Thyroid gland (tissue), 4 donors: Measurements from ENCODE around the gene HOXB9. TPM values are rescaled to one million over a fixed set of nuclear protein-coding genes. Genes with fewer than 3 reads are reported as not detected.

ENCODE experiments used
- DNase-seq, 2 donors: peaks; one replicate each; pipeline ENCODE4 v3.0.0-alpha.2; 2019
- H3K27ac ChIP-seq, 3 donors: fragments of 200-600 bp; sonication (generic); 1 replicate in 2 of 3; 2 replicates in 1 of 3; pipeline ENCODE4 v1.5.1; 2016 to 2019; ENCODE audit warnings: mild to moderate bottlenecking in 1 of 3, moderate library complexity in 1 of 3
- H3K27me3 ChIP-seq: fragments of 200-600 bp; sonication (generic); one replicate; pipeline ENCODE4 v1.5.1; 2019
- H3K36me3 ChIP-seq, 2 donors: fragments of 200-600 bp; sonication (generic); one replicate each; pipeline ENCODE4 v1.5.1; 2016 to 2019
- H3K4me1 ChIP-seq, 2 donors: fragments of 200-600 bp; sonication (generic); one replicate each; pipeline ENCODE4 v1.5.1; 2017 to 2019
- H3K4me3 ChIP-seq, 3 donors: fragments of 200-600 bp; sonication (generic); replicated peaks in 1 of 3; 1 replicate in 2 of 3; 2 replicates in 1 of 3; pipeline ENCODE4 v1.5.1; 2016; ENCODE audit warnings: mild to moderate bottlenecking in 1 of 3
- H3K9me3 ChIP-seq: fragments of 200-600 bp; sonication (generic); one replicate; pipeline ENCODE4 v1.5.1; 2017
- POLR2A ChIP-seq, 2 donors: fragments of 450-650 bp; IDR thresholded peaks; one replicate each; pipeline ENCODE4 v1.6.1; 2017; ENCODE audit warnings: antibody characterized with exemption in 2 of 2, mild to moderate bottlenecking in 2 of 2, moderate library complexity in 1 of 2
- WGBS, 2 donors: methylation state at CpG; one replicate each; pipeline ENCODE4 v1.1.5; 2017; 5-methylcytosine and 5-hydroxymethylcytosine counted together
- intact Hi-C: fragments of 100-400 bp; cut with DNase I; formaldehyde crosslinking; loops from one replicate; pipeline ENCODE4 v1.15.1; 2023
- total RNA-seq, 4 donors: library from RNA; depleted of rRNA; stranded (reverse); fragments of >200 nt; gene quantifications; one replicate each; pipeline ENCODE4 v1.2.3, GENCODE V29; 2016
- TF ChIP-seq, protein P1 (sequence below), 6 experiments: fragments of 200-600 bp in 3 of 6; fragments of 450-650 bp in 3 of 6; sonication (generic) in 3 of 6; IDR thresholded peaks; one replicate each; pipeline ENCODE4 v1.5.1; 2016 to 2019; ENCODE audit warnings: antibody characterized with exemption in 6 of 6, mild to moderate bottlenecking in 2 of 6, inconsistent platforms in 1 of 6, moderate library complexity in 1 of 6

The HOXB9 gene
- total RNA-seq, 4 donors from 2014 or later = not detected

DNA sequence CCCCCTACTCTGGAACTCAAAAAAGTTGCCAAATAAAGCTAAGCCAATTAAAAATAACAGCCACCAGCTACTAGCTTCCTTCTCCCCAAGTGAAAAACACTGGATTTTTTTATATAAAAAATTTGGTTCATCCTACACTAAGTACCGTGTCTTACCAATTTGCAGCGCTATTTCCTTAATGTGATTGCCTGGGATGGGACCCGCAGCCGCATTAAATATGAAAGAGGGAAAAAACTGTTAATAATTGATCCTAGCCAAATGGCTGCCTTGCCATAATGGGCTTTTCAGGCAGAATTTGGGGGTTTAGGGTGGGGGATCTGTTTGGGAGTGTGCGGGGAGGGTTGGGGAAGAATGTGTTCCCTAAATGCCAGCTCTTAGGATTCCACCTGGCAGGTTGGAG, 2.0 kb downstream of the HOXB9 start:
- DNase-seq = no peak
- H3K36me3 ChIP-seq = no peaks in the 10 kb centered on the region
- H3K4me1 ChIP-seq = peaks cover 10 to 20% of the 10 kb centered on the region in 2 donors
- H3K27ac ChIP-seq = no peak overlapping the region
- peaks cover 77% of the 10 kb centered on the region for H3K27me3 ChIP-seq
- H3K4me3 ChIP-seq = no peak overlapping the region
- 17 to 25% methylated on average over 5 of the region's 5 CpGs for WGBS, 2 donors
- intact Hi-C loops = no loop called here
- TF ChIP-seq, protein P1, sequence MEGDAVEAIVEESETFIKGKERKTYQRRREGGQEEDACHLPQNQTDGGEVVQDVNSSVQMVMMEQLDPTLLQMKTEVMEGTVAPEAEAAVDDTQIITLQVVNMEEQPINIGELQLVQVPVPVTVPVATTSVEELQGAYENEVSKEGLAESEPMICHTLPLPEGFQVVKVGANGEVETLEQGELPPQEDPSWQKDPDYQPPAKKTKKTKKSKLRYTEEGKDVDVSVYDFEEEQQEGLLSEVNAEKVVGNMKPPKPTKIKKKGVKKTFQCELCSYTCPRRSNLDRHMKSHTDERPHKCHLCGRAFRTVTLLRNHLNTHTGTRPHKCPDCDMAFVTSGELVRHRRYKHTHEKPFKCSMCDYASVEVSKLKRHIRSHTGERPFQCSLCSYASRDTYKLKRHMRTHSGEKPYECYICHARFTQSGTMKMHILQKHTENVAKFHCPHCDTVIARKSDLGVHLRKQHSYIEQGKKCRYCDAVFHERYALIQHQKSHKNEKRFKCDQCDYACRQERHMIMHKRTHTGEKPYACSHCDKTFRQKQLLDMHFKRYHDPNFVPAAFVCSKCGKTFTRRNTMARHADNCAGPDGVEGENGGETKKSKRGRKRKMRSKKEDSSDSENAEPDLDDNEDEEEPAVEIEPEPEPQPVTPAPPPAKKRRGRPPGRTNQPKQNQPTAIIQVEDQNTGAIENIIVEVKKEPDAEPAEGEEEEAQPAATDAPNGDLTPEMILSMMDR (IDR thresholded peaks at IDR 0.05) = no peak
- TF ChIP-seq POLR2A (IDR thresholded peaks at IDR 0.05) = no peak
- no peaks in the 10 kb centered on the region for H3K9me3 ChIP-seq

DNA sequence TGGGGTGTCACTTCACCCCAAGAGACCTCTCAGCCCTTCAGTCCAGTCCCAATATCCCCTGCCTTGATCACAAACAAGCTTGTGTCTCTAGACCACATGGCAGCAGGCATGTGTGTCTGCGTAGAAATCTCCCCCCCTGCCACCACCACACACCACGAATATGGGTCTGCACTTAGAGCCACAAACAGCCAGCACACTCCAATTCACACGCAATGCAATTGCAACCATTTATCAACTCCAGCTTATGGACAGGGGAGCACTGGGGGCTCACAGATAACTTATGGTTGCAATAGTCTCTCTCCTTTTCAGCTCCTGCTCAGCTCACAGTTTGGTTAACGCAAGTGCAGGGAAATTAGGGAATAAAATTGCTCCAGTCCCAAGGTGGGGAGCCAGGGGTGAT, 2.6 kb downstream of the HOXB9 start:
- no peak for DNase-seq
- no peaks in the 10 kb centered on the region for H3K9me3 ChIP-seq
- peaks cover 10 to 20% of the 10 kb centered on the region in 2 donors for H3K4me1 ChIP-seq
- H3K27me3 ChIP-seq = peaks cover 79% of the 10 kb centered on the region
- no peaks in the 10 kb centered on the region for H3K36me3 ChIP-seq
- intact Hi-C loops = no loop called here
- TF ChIP-seq, protein P1 (IDR thresholded peaks at IDR 0.05) = no peak
- TF ChIP-seq POLR2A (IDR thresholded peaks at IDR 0.05) = no peak
- 16 to 23% methylated on average over 4 of the region's 4 CpGs for WGBS, 2 donors
- no peak overlapping the region for H3K4me3 ChIP-seq
- no peak overlapping the region for H3K27ac ChIP-seq

DNA sequence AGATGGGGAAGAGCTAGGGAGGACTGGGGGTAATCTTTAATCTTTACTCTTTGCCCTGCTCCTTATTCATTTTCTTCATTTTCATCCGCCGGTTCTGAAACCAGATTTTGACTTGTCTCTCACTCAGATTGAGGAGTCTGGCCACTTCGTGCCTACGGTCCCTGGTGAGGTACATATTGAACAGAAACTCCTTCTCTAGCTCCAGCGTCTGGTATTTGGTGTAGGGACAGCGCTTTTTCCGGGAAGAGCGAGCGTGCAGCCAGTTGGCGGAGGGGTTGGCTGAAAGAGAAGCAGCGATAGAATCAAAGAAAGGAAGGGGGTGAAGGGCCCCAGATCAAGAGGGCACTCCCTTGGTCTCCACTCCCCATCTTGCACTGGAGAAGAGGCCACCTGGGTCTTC, 3.3 kb downstream of the HOXB9 start:
- intact Hi-C loops = no loop called here
- TF ChIP-seq, protein P1 (IDR thresholded peaks at IDR 0.05) = no peak
- TF ChIP-seq POLR2A (IDR thresholded peaks at IDR 0.05) = no peak
- WGBS, 2 donors = 20 to 21% methylated on average over 11 of the region's 11 CpGs
- no peak for DNase-seq
- Histone ChIP-seq H3K9me3 (no peaks in the 10 kb centered on the region), H3K4me1 (peaks cover 10 to 20% of the 10 kb centered on the region in 2 donors), H3K27me3 (peaks cover 83% of the 10 kb centered on the region), H3K4me3 (no peak overlapping the region), H3K27ac (no peak overlapping the region), H3K36me3 (no peaks in the 10 kb centered on the region)

DNA sequence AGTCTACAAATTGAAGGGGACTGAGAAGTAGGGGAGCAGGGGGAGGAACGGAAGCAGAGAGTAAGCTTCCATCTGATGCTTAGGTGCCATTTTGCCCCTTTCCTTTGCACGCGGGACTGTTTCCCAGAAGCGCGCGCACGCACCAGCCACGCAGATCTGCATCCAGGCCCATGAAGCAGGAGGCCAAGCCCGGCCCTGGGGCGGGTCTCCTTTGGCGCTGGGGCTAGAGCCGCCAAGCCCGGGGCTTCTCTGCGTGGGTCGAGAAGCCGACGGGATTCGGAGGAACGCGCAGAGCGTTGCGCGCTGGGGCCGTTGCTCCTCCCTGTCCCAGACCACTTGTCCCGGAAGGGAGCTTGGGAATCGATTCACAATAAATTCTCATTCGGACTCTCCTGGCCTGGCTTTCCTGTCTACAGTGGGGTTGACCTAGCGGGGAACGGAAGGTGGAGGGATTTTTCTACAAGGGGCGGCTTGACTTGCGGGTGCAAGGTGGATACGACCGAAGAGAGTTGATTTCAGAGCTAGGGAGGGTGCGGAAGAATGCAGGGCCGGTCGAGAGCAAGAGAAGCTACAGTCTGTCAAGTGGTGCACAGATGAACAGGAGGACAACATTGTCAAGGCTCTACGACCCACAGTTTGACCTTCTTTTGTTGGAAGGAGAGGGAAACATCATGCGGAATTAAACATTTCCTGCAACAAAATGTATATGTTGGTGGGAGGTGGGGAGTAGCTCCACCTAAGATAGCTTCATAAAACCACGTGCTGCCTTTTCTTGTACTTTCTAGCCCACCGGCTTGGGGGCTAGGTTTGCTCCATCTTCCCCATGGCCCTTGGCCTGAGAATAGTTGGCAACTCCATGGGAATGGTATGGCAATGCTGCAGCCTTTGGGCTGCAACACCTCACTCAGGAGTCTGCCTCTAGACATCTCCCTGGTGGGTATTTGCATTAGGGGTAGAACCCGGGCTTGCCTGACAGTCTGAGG, 4.5 kb downstream of the HOXB9 start:
- 18 to 22% methylated on average over 20 to 40 of the region's 41 CpGs for WGBS, 2 donors
- no peak for DNase-seq
- H3K9me3 ChIP-seq = no peaks in the 10 kb centered on the region
- no peaks in the 10 kb centered on the region for H3K36me3 ChIP-seq
- intact Hi-C loops = no loop called here
- TF ChIP-seq POLR2A (IDR thresholded peaks at IDR 0.05) = no peak
- TF ChIP-seq, protein P1 (IDR thresholded peaks at IDR 0.05) = no peak
- H3K27ac ChIP-seq = no peak overlapping the region
- peaks cover 10 to 20% of the 10 kb centered on the region in 2 donors for H3K4me1 ChIP-seq
- H3K4me3 ChIP-seq = no peak overlapping the region
- H3K27me3 ChIP-seq = peaks cover 82% of the 10 kb centered on the region
